Erythroblast (primary cell): ENCODE data around the gene AFF3.

ENCODE experiments used
- DNase-seq, 2 experiments: peaks; one replicate each; lab custom pipeline; 2025; lab: John Stamatoyannopoulos, UW
- GATA1 ChIP-seq: IDR thresholded peaks from 2 replicates; pipeline ENCODE4 v1.6.1; 2011; ENCODE audit warnings: low read depth, mild to moderate bottlenecking, control low read depth, low read length, moderate library complexity
- POLR2A ChIP-seq: IDR thresholded peaks from 2 replicates; pipeline ENCODE4 v1.6.1; 2011; ENCODE audit warnings: mild to moderate bottlenecking, low read length

Gene AFF3

GRCh38 chr2:100077935-100078334 lies 64.5 kb downstream of the AFF3 start:
- no peak for TF ChIP-seq POLR2A
- TF ChIP-seq GATA1: no peak
- no peak for DNase-seq

- TF ChIP-seq GATA1: no peak
- TF ChIP-seq POLR2A: no peak
- DNase-seq: no peak
Measured at GRCh38 chr2:100077456-100077855, 64.9 kb downstream of the AFF3 start.

GRCh38 chr2:100075532-100075931 lies 66.9 kb downstream of the AFF3 start:
- TF ChIP-seq GATA1: no peak
- TF ChIP-seq POLR2A: no peak
- no peak for DNase-seq

GRCh38 chr2:100073110-100073509 lies 69.3 kb downstream of the AFF3 start:
- TF ChIP-seq POLR2A (no peak), GATA1 (no peak)
- DNase-seq: no peak

DNA sequence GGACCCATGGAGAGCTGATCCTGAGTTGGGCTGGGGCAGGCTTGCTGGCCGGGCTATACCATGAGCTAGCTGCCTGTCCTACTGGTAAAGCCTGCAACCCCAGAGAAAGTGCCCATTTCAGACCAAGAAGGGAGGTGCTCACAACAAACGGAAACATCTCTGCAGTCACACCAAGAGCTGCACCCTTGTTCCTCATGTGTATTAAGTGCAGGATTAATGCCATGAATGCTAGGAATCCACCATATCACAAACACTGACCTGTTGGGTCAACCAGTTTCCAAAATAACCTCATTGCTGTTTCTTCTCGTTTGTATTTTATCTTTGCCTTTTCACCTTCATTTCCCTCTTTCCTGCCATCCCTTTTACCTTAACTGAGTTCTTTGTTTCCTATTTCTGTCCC lies 69.9 kb downstream of the AFF3 start:
- no peak for DNase-seq
- TF ChIP-seq GATA1 (no peak), POLR2A (no peak)

DNA sequence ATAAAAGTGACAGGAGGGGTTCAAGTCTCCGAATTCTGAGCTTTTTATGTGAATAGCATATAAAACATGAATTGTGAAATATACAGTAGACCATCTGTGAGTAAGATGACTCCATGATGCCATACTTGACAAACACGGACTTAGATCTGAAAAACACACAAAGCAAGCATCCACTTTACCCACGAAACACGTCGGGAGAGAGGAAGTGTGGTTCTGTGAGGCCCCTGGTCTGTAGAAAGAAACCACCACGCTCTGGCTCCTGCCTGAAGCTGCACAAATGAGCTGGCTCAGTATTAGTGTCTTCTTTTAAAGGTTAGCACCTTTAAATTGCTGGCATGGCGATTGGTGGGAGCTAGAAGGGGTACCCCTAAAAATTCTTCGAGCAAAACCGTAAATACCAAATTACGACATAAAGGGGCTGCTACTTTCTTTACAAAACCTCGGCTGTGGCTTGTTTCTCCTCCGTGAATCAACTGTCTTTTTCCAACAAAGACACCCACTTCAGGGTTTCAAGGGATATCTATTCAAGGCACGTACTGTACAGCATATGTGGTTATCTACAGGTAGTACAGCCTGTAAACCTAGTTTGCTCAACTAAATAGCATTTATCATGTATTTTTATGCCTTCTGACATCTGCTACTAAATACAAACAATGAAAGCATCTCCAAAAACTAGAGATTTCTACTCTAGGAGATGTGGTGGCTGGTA lies 70.9 kb downstream of the AFF3 start:
- DNase-seq: no peak
- TF ChIP-seq GATA1 (no peak), POLR2A (no peak)

- TF ChIP-seq POLR2A: no peak
- TF ChIP-seq GATA1: no peak
- no peak for DNase-seq
Measured at GRCh38 chr2:100070078-100070477, 72.3 kb downstream of the AFF3 start.

DNA sequence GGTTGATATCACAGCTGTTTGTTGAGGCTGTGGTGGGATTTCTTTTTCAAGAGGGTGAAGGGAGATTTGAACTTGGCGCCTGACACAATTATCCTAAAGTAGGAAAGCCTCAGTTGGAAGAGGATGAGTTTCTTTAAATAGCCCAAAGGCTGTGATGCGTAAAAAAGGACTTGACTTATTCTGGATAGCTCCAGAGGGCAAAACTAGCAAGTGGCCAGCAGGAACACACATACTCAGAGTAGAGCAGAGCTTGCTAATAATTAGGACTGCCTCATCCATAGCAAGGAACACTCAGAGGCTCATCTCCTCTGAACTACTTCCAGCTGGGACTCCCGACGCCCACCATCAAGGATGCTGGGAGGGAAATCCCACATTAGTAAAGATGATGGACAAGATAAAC lies 74.0 kb downstream of the AFF3 start:
- DNase-seq: no peak
- no peak for TF ChIP-seq POLR2A
- no peak for TF ChIP-seq GATA1

DNA sequence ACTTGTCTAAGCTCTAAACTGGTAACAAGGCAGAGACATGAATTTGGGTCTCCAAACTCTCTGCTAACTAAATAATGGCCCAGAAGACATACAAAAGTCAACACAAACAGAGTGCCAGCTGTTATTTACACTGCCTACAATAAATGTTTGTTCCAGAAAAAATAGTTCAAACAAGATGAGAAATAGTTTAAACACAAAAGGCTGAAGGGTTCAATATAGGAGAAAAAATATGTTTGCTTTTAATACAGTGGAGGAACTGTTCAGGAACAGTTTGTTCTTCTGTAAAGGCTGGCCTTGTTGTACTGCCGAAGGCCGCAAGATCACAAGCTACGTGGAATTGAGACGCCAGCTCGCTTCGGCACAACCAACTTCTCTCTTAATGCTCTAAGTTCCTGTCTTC lies 74.6 kb downstream of the AFF3 start:
- no peak for TF ChIP-seq GATA1
- no peak for TF ChIP-seq POLR2A
- no peak for DNase-seq

GRCh38 chr2:100066856-100067255 lies 75.5 kb downstream of the AFF3 start:
- no peak for TF ChIP-seq POLR2A
- TF ChIP-seq GATA1: no peak

DNA sequence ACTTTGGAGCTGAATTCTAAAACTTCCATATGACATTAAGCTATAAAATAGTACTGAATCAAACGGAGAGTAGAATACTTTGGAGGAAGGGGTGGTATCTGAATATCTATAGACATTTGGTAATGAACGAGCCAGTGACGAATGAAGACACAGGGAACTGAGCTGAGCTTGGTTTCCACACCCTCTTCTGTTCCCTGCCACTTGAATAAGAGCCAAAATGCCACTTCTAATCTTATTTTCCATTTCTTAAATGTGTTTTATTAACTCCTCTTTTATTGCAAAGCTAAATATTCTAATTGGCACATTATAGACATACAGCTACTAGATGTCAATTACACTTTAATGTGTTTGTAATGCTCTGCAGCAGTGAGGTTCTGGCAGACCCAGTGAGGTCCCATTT lies 76.1 kb downstream of the AFF3 start:
- no peak for DNase-seq
- TF ChIP-seq GATA1 (no peak), POLR2A (no peak)

More at GRCh38 chr2:100066856-100067255, 75.5 kb downstream of the AFF3 start:
- DNase-seq: no peak

GRCh38 chr2:100064592-100065428 lies 77.6 kb downstream of the AFF3 start:
- no peak for TF ChIP-seq GATA1
- no peak for TF ChIP-seq POLR2A
- no peak for DNase-seq

GRCh38 chr2:100064165-100064564 lies 78.2 kb downstream of the AFF3 start:
- TF ChIP-seq POLR2A (no peak), GATA1 (no peak)
- DNase-seq: no peak

DNA sequence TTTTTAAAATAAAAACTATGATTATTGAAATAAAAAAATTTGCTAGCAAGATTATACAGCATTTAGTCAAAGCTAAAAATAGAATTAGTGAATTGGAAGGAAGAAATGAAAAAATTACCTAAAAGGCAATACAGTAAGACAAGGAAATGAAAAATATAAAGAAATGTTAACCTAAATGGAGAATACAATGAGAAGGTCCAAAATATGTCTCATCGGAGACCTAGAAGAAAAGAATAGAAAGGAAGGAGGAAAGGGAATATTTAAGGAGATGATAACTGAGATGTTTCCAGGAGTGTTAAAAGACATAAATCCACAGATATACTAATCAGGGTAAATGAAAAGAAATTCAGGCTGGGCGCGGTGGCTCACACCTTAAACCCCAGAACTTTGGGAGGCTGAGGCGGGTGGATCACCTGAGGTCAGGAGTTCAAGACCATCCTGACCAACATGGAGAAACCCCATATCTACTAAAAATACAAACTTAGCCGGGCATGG lies 78.9 kb downstream of the AFF3 start:
- no peak for DNase-seq
- no peak for TF ChIP-seq GATA1
- TF ChIP-seq POLR2A: no peak

- TF ChIP-seq POLR2A (no peak), GATA1 (no peak)
Measured at GRCh38 chr2:100062336-100062735, 80.1 kb downstream of the AFF3 start.

More at GRCh38 chr2:100062336-100062735, 80.1 kb downstream of the AFF3 start:
- DNase-seq: no peak
